GM23248 (cell line): ENCODE measurements around the gene SEMA3F.

ENCODE experiments used
- EZH2 ChIP-seq: fragments of 200-600 bp; sonication (generic); IDR thresholded peaks from 2 replicates; pipeline ENCODE4 v1.6.1; 2018; ENCODE audit warnings: antibody characterized with exemption, mild to moderate bottlenecking; ENCODE audit not compliant: insufficient read depth, poor library complexity, severe bottlenecking
- EZH2phosphoT487 ChIP-seq: fragments of 200-600 bp; sonication (generic); IDR thresholded peaks from 2 replicates; pipeline ENCODE4 v1.6.1; 2018; ENCODE audit warnings: antibody characterized with exemption, moderate library complexity, mild to moderate bottlenecking, low read depth; ENCODE audit not compliant: insufficient read depth

GRCh38 chr3:50213373-50213772 is 58.2 kb downstream of the SEMA3F start:
- no peak for TF ChIP-seq EZH2
- TF ChIP-seq EZH2phosphoT487: no peak
